ENCODE data around the gene GJB2.

Gene GJB2

GRCh38 chr13:20149762-20150161 lies 43.0 kb downstream of the GJB2 start:
- no peak for DNase-seq (ENCODE audit: low spot score)
- in situ Hi-C loops (cut with MboI; ENCODE audit: low pct_unique_long_range_greater_than_20kb, low sequenced_read_pairs, unreplicated experiment): no loop called here
- TF ChIP-seq CTCF (IDR thresholded peaks at IDR 0.05; ENCODE audit: extremely low read depth, insufficient read depth, missing control alignments): no peak

- DNase-seq (ENCODE audit: low spot score): no peak
- TF ChIP-seq CTCF (IDR thresholded peaks at IDR 0.05; ENCODE audit: extremely low read depth, insufficient read depth, missing control alignments): no peak
- in situ Hi-C loops (cut with MboI; ENCODE audit: low pct_unique_long_range_greater_than_20kb, low sequenced_read_pairs, unreplicated experiment): no loop called here
Observed at GRCh38 chr13:20148501-20149183, 44.1 kb downstream of the GJB2 start.

- no peak for DNase-seq (ENCODE audit: low spot score)
- in situ Hi-C loops (cut with MboI; ENCODE audit: low pct_unique_long_range_greater_than_20kb, low sequenced_read_pairs, unreplicated experiment): no loop called here
- TF ChIP-seq CTCF (IDR thresholded peaks at IDR 0.05; ENCODE audit: extremely low read depth, insufficient read depth, missing control alignments): no peak
Observed at GRCh38 chr13:20146381-20146780, 46.4 kb downstream of the GJB2 start.

- no peak for DNase-seq (ENCODE audit: low spot score)
- no peak for TF ChIP-seq CTCF (IDR thresholded peaks at IDR 0.05; ENCODE audit: extremely low read depth, insufficient read depth, missing control alignments)
- in situ Hi-C loops (cut with MboI; ENCODE audit: low pct_unique_long_range_greater_than_20kb, low sequenced_read_pairs, unreplicated experiment): no loop called here
Observed at GRCh38 chr13:20145521-20145920, 47.2 kb downstream of the GJB2 start.

- DNase-seq (ENCODE audit: low spot score): no peak
- TF ChIP-seq CTCF (IDR thresholded peaks at IDR 0.05; ENCODE audit: extremely low read depth, insufficient read depth, missing control alignments): no peak
- in situ Hi-C loops (cut with MboI; ENCODE audit: low pct_unique_long_range_greater_than_20kb, low sequenced_read_pairs, unreplicated experiment): no loop called here
Observed at GRCh38 chr13:20144141-20144850, 48.4 kb downstream of the GJB2 start.

- in situ Hi-C loops (cut with MboI; ENCODE audit: low pct_unique_long_range_greater_than_20kb, low sequenced_read_pairs, unreplicated experiment): no loop called here
- no peak for DNase-seq (ENCODE audit: low spot score)
- no peak for TF ChIP-seq CTCF (IDR thresholded peaks at IDR 0.05; ENCODE audit: extremely low read depth, insufficient read depth, missing control alignments)
Observed at GRCh38 chr13:20142927-20143480, 49.7 kb downstream of the GJB2 start.
